ENCODE measurements around the gene C16orf74.

- TF ChIP-seq, protein P1, sequence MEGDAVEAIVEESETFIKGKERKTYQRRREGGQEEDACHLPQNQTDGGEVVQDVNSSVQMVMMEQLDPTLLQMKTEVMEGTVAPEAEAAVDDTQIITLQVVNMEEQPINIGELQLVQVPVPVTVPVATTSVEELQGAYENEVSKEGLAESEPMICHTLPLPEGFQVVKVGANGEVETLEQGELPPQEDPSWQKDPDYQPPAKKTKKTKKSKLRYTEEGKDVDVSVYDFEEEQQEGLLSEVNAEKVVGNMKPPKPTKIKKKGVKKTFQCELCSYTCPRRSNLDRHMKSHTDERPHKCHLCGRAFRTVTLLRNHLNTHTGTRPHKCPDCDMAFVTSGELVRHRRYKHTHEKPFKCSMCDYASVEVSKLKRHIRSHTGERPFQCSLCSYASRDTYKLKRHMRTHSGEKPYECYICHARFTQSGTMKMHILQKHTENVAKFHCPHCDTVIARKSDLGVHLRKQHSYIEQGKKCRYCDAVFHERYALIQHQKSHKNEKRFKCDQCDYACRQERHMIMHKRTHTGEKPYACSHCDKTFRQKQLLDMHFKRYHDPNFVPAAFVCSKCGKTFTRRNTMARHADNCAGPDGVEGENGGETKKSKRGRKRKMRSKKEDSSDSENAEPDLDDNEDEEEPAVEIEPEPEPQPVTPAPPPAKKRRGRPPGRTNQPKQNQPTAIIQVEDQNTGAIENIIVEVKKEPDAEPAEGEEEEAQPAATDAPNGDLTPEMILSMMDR (IDR thresholded peaks at IDR 0.05; ENCODE audit: low read length): no peak
- no peak for TF ChIP-seq EZH2 (optimal IDR thresholded peaks at IDR 0.05; ENCODE audit: low read depth, low read length)
Measured at GRCh38 chr16:85716022-85716679, 34.7 kb downstream of the C16orf74 start.
